Stimulated activated CD8-positive, alpha-beta memory T cell treated with anti-CD3 and anti-CD28 coated beads, Interleukin-7, amount 100 ng/mL, for 24 hours (primary cell): Measurements from ENCODE around the gene GABBR1.

Source experiments
- DNase-seq: peaks from one replicate; pipeline ENCODE4 v3.0.0-alpha.2; 2020; ENCODE audit warnings: low read depth

Gene GABBR1

DNA sequence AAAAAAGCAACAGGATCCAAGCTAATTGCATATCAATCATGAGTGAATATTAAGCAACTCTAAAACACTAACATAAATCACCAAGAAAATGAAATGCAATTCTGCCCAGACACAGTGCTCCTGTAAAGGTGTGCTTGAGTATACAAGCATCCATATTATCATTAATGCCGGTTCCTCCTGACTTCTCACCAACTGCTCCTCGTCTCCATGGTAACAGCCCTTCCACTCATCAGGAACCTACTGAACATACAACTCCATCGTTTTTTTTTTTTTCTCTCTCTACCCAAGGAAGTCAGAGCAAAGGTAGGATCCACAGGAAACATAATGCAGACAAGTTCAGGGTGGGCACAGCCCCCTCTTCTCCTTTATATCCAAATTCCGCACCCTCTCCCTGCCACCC, 12.4 kb downstream of the GABBR1 start:
- no peak for DNase-seq

GRCh38 chr6:29619578-29620160, 13.3 kb downstream of the GABBR1 start:
- no peak for DNase-seq

GRCh38 chr6:29617782-29618554, 15.0 kb downstream of the GABBR1 start:
- DNase-seq: no peak

- DNase-seq: no peak
Observed at GRCh38 chr6:29611426-29611825, 21.6 kb downstream of the GABBR1 start.

DNA sequence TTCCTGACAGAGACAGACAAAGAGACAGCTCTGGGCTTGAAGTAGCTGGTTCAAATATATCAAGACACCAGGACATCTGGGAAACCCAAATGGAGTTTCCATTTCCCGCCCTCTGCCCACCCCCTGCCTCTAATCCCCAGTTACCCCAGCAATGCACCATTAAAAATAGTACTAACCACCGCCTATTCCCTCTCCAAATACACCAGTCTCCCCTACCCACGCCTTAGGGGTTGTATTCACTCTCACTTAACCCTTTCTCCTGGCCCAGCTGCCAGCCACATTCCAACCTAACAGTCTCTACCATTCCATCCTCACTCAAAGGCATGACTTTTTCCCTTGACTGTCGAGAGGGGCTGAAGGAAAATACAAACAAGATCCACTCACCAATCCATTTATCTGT, 22.4 kb downstream of the GABBR1 start:
- DNase-seq: no peak

DNA sequence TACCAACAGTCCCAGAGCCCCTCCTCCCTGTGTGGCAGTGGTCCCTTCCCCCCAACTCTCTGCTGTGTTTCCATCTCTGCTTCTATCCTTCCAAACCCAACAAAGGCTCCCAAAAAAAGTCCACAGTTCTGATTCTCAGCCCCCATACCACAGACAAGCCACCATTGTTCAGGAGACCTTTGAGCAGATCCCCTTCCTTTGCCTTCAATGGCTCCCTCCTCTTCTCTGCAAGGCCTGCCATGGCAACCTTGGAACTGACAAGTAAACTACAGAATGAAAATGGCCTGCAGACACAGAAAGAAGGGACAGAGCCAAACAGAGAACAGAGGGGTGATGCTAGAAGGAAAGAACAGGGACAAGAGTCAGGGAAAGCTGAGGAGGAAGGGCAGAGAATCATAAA, 24.9 kb downstream of the GABBR1 start:
- DNase-seq: no peak

DNA sequence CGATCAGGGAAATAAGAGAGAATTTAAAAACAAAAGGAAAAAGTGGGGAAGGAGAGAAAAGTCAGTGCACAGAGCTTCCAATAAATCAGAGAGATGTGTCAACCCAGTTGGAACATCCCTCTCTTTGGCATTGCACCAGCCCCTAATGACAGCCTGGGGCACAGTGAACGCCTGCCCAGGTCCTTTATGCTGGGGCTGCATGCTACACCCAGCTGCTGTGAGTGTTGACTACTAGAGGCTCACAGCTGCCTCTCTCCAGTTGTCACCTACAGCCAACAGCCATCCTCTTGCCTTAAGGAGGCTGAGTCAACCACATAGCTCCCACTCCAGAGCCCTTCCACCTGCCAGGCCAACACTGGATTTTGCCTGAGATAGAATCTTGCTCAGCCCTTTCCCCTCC, 29.1 kb downstream of the GABBR1 start:
- DNase-seq: no peak

- DNase-seq: no peak
Observed at GRCh38 chr6:29603456-29603855, 29.5 kb downstream of the GABBR1 start.

- DNase-seq: no peak
Observed at GRCh38 chr6:29602564-29603361, 30.2 kb downstream of the GABBR1 start.

- no peak for DNase-seq
Observed at GRCh38 chr6:29598172-29598747, 34.7 kb downstream of the GABBR1 start.

GRCh38 chr6:29597184-29597583, 35.8 kb downstream of the GABBR1 start:
- DNase-seq: no peak

- no peak for DNase-seq
Observed at GRCh38 chr6:29596381-29596900, 36.5 kb downstream of the GABBR1 start.

DNA sequence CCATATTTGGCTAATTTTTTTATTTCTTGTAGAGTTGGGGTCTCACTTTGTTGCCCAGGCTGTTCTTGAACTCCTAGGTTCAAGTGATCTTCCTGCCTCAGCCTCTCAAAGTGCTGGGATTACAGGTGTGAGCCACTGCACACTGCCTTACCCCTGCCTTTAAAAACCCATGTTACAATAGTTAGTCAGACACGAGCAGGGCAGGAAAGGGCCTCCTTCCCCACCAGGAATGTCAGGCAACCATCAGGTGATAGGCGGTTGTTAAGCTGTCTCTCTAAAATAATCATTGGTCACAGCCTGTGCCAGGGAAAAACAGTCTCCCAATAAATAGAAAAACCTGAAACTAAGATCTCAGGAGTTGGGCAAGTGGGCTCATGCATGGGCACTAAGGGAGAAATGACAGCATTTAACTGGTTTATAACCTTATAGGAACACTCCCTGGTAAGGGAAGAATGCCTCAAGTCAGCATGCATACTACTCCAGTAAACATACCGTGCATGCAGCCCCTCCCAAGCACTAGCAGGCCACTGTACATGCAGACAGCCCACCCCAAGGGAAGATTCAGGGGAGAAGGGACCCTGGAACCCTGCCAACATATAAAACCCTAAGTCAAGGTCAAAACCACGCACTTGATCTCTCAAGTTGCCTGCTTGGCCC, 39.7 kb downstream of the GABBR1 start:
- no peak for DNase-seq

GRCh38 chr6:29591677-29592076, 41.3 kb downstream of the GABBR1 start:
- no peak for DNase-seq

DNA sequence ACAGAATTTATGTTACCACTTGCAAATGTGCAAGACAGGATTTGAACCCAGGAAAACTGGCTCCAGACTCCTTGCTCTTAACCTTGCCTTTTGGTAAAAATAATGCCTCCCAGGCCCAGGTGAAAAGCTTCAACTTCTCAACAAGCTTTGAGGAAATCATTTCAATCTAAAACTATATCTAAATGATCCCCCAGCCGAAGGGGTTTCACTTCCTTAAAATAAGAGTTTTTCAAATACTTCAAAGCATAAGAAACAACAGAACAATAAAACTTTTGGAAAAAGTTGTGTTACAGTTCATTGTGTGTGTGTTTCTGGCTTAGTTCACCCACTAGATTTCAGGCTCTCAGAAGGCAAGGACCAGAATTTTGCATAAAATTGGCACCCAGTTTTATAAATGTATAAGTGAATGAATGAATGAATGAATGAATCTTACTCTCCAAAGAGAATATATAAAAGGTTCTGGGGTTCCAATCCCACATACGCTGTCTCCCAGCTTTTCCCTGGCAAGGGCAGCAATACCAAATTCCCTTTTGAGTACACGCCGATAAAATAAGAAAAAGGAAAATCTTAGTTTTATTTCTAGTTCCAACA, 42.7 kb downstream of the GABBR1 start:
- no peak for DNase-seq

GRCh38 chr6:29589423-29590048, 43.4 kb downstream of the GABBR1 start:
- DNase-seq: peak; percentile 5

DNA sequence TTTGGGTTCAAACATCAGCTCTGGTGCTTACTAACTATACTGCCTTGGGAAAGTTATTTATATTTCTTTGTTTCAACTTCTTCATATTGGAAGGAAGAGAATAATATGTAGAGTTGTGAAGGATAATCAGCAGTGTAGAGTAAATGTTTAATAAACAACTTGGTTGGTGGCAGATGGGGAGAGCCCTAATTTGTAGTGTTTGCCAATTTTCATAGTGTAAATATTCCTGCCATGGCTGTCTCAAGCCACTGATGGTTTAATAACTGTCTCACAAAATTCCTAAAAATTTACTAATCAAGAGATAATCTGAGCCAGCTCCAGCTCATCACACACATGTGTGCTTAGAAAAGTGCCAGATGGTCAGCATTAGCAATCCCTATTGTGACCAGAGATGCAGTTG, 48.2 kb downstream of the GABBR1 start, which contains the start of gene OR2H2:
TSS of gene OR2H2 (plus strand) at position 301 of the 400 bp plus-strand sequence. CDS start 2,824 bp downstream, outside the sequence.
- no peak for DNase-seq

- no peak for DNase-seq
Observed at GRCh38 chr6:29577544-29577943, 55.4 kb downstream of the GABBR1 start.

GRCh38 chr6:29576056-29576455, 56.9 kb downstream of the GABBR1 start:
- DNase-seq: no peak

- no peak for DNase-seq
Observed at GRCh38 chr6:29567991-29568390, 65.0 kb downstream of the GABBR1 start.

DNA sequence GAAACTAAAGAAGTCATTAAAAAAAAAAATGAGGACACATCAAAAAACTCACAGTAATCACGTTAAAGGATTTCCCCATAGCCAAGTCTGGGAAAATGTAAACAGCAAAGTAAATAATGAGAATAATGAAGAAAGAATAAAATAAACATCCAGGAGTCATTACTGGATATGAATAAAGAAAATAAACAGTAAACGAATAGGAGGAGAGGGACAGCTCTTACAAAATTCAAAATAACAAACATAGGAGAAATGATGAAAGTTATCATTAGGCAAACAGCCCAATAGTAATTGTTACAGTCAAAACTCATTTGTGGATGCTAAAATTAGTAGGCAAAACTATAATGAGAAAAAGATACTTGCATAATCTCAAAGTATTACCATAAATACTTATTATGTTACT, 65.4 kb downstream of the GABBR1 start:
- DNase-seq: no peak
